ENCODE measurements around the gene PACRG. TPM values are rescaled to one million over a fixed set of nuclear protein-coding genes. Genes with fewer than 3 reads are reported as not detected.

Gene PACRG
- total RNA-seq, 1 experiment from 2014 or later, result not detected

- Histone ChIP-seq H3K9me3 (no peaks in the 10 kb centered on the region), H3K4me3 (no peak overlapping the region), H3K36me3 (no peaks in the 10 kb centered on the region), H3K27me3 (no peaks in the 10 kb centered on the region)
- DNase-seq, result no peak
Measured at GRCh38 chr6:163337958-163338357, 610.2 kb downstream of the PACRG start.

- H3K36me3 ChIP-seq, result no peaks in the 10 kb centered on the region
- no peak for DNase-seq
Measured at GRCh38 chr6:163338671-163339405, 611.1 kb downstream of the PACRG start.

DNA sequence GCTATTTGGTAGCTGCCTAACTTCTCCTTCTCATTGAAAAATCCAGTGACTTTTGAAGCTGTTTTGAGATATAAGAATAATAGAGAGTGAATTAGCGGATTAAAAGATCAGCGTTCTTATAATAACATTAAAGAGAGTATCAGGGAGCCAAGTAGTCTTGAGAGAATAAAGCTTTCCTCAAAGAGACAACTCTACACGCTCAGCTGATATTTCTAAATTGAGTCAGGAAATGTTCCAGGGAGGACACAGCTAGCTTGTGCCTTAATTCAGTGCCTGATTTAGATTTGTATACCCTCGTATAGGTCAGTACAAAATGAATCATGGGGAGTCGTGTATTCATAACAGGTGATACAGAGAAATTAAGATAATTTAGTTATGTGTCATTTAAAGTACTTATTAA lies 611.7 kb downstream of the PACRG start:
- Histone ChIP-seq H3K36me3 (no peaks in the 10 kb centered on the region), H3K27me3 (no peaks in the 10 kb centered on the region), H3K9me3 (no peaks in the 10 kb centered on the region), H3K4me3 (no peak overlapping the region)
- DNase-seq, result no peak

More at GRCh38 chr6:163338671-163339405, 611.1 kb downstream of the PACRG start:
- Histone ChIP-seq H3K9me3 (no peaks in the 10 kb centered on the region), H3K4me3 (no peak overlapping the region), H3K27me3 (no peaks in the 10 kb centered on the region)

- DNase-seq, result no peak
- Histone ChIP-seq H3K4me3 (no peak overlapping the region), H3K36me3 (no peaks in the 10 kb centered on the region), H3K27me3 (no peaks in the 10 kb centered on the region), H3K9me3 (no peaks in the 10 kb centered on the region)
Measured at GRCh38 chr6:163340201-163340887, 612.6 kb downstream of the PACRG start.

DNA sequence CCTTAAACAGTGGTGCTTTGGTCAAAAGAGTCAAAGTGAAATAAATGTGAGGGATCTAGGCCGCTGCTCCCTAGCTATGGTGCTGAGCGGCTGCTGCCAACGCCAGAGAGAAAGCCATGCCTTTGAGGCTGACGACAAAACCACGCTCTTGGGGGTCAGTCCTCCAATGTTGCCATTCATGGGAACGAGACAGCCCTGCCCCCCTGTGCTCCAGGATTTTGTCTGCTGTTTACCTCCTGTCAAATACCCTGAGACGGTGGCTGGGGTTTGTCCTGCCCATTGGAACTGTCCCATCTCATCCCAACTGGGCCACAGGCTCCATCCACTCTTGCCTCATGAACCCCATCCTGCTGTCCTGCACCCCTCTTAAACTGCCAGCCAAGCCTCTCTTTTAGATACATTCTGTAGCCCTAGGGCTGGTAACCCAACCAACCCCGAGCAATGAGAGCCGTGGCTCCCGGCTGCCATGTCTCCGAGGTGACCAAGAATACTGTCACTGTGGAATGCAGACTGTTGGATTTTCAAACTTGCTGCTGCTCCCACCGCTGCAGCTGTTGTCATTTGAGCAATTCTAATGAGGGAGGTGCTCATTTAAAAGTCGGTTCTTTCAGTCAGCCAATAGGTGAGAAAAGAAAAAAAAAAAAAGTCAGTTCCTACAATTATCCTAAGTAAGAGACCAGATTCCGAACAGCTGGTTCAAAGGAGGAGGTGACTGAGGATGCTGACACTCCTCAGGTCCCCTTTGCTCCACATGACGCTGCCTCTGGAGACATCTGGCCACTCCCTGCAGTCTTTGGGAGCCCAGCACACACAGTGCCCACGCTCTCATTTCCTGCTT lies 613.7 kb downstream of the PACRG start:
- Histone ChIP-seq H3K4me3 (no peak overlapping the region), H3K9me3 (no peaks in the 10 kb centered on the region), H3K36me3 (no peaks in the 10 kb centered on the region), H3K27me3 (no peaks in the 10 kb centered on the region)
- DNase-seq, result no peak

- H3K4me3 ChIP-seq, result no peak overlapping the region
- no peaks in the 10 kb centered on the region for H3K27me3 ChIP-seq
- no peaks in the 10 kb centered on the region for H3K9me3 ChIP-seq
- no peaks in the 10 kb centered on the region for H3K36me3 ChIP-seq
- no peak for DNase-seq
Measured at GRCh38 chr6:163342571-163343539, 615.1 kb downstream of the PACRG start.

GRCh38 chr6:163343609-163344008 lies 615.8 kb downstream of the PACRG start:
- H3K36me3 ChIP-seq, result no peaks in the 10 kb centered on the region
- H3K27me3 ChIP-seq, result no peaks in the 10 kb centered on the region
- no peaks in the 10 kb centered on the region for H3K9me3 ChIP-seq
- no peak overlapping the region for H3K4me3 ChIP-seq
- no peak for DNase-seq

DNA sequence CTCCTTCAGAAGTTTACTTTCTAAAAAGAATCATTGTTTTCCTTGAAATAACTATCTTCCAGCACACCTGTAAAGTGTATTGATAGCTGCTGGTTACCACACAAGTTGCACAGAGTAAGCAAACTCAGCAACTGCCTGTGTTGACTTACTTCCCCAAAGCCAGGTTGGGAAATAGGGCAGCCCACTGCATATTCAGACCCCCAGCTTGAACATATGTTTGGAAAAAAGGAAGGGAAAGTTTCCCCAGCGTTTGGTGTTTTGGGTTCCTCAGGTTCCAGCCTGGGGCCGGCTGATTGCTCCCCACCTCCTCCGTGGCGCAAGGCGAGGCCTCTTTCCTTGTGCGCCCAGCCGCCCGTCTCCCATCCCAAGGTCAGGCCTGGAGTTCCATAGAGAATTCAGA lies 616.6 kb downstream of the PACRG start:
- Histone ChIP-seq H3K9me3 (no peaks in the 10 kb centered on the region), H3K4me3 (no peak overlapping the region), H3K27me3 (no peaks in the 10 kb centered on the region), H3K36me3 (no peaks in the 10 kb centered on the region)
- DNase-seq, result no peak

DNA sequence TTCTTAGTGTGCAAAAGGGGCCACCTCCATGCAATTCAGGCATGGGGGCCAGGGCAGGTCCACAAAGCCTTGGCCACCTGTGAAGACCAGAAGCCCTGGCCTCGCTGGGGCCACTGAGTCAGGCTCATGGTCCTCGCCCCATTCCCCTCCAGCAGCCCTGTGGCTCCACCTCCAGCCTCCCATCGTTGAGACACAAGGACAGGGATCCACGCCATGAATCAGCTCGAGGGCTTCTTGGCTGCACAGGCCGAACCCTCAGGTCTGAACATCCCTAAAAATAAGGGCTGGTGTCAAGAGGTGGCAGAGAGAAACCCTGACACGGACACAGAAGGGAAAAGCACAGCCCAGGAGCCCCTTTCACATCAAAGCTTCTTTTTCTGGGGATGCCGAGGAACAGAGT lies 618.2 kb downstream of the PACRG start:
- Histone ChIP-seq H3K4me3 (no peak overlapping the region), H3K36me3 (no peaks in the 10 kb centered on the region), H3K27me3 (no peaks in the 10 kb centered on the region), H3K9me3 (no peaks in the 10 kb centered on the region)
- no peak for DNase-seq

DNA sequence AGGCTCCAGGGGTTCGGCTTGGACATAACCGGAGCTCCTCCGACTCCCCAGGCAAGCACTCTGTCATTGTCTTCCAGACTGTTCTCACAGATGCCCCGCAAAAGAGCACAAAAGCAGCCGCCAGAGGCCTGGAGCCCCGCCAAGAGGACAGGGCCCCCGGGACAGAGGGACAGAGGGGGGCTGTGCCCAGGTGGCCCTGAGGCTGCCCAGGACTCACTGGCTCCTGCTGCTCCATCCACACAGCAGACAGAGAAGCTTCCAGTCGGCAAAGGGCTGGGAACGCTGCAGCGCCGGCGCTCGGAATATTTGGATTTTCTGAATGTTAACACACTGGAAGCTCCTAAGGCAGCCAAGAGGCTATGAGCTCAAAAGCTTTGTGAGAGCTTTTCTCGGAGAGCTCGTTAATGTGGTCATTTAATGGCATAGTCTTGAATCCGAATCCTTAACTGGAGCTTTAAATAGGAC lies 618.8 kb downstream of the PACRG start:
- H3K9me3 ChIP-seq, result no peaks in the 10 kb centered on the region
- no peak overlapping the region for H3K4me3 ChIP-seq
- no peak for DNase-seq
- no peaks in the 10 kb centered on the region for H3K36me3 ChIP-seq
- no peaks in the 10 kb centered on the region for H3K27me3 ChIP-seq

DNA sequence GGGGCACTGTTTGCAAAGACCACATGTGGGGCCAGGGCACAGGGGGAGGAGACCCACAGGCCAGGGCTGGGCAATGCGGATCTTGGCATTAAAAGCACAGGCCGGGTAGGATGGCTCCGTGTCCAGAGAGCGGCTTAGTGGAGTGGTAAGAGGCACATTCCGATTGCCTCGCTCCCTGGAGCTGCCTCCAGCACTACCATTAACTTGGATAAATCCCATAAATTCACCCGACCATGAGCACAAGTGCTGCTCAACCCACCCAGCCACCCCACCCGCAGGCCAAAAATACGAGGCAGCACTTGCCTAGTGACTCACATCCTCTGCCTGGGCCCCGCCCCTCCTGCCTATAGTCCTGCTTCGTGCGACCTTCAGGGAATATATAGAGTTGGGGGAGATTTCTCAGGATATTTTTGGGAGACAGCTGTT lies 619.3 kb downstream of the PACRG start:
- H3K4me3 ChIP-seq, result no peak overlapping the region
- peak; percentile 89 for DNase-seq
- H3K9me3 ChIP-seq, result no peaks in the 10 kb centered on the region
- H3K36me3 ChIP-seq, result no peaks in the 10 kb centered on the region
- no peaks in the 10 kb centered on the region for H3K27me3 ChIP-seq

- no peak overlapping the region for H3K4me3 ChIP-seq
- no peaks in the 10 kb centered on the region for H3K36me3 ChIP-seq
- no peaks in the 10 kb centered on the region for H3K27me3 ChIP-seq
- no peaks in the 10 kb centered on the region for H3K9me3 ChIP-seq
- DNase-seq, result peak; percentile 43
Measured at GRCh38 chr6:163348789-163349680, 621.3 kb downstream of the PACRG start.

- DNase-seq, result no peak
- H3K36me3 ChIP-seq, result no peaks in the 10 kb centered on the region
- no peak overlapping the region for H3K4me3 ChIP-seq
- no peaks in the 10 kb centered on the region for H3K27me3 ChIP-seq
- no peaks in the 10 kb centered on the region for H3K9me3 ChIP-seq
Measured at GRCh38 chr6:163349696-163350095, 621.9 kb downstream of the PACRG start.

- no peak overlapping the region for H3K4me3 ChIP-seq
- no peaks in the 10 kb centered on the region for H3K9me3 ChIP-seq
- H3K27me3 ChIP-seq, result no peaks in the 10 kb centered on the region
- no peak for DNase-seq
- H3K36me3 ChIP-seq, result no peaks in the 10 kb centered on the region
Measured at GRCh38 chr6:163351013-163351412, 623.2 kb downstream of the PACRG start.

- Histone ChIP-seq H3K27me3 (no peaks in the 10 kb centered on the region), H3K9me3 (no peaks in the 10 kb centered on the region), H3K4me3 (no peak overlapping the region), H3K36me3 (no peaks in the 10 kb centered on the region)
- DNase-seq, result no peak
Measured at GRCh38 chr6:163352011-163352685, 624.4 kb downstream of the PACRG start.
